Measurements from ENCODE around the gene RPS19. TPM values are rescaled to one million over a fixed set of nuclear protein-coding genes. Genes with fewer than 3 reads are reported as not detected.

Gene RPS19
- total RNA-seq, 4 donors from 2014 or later = 595 to 1,336 (median 1,016) TPM

DNA sequence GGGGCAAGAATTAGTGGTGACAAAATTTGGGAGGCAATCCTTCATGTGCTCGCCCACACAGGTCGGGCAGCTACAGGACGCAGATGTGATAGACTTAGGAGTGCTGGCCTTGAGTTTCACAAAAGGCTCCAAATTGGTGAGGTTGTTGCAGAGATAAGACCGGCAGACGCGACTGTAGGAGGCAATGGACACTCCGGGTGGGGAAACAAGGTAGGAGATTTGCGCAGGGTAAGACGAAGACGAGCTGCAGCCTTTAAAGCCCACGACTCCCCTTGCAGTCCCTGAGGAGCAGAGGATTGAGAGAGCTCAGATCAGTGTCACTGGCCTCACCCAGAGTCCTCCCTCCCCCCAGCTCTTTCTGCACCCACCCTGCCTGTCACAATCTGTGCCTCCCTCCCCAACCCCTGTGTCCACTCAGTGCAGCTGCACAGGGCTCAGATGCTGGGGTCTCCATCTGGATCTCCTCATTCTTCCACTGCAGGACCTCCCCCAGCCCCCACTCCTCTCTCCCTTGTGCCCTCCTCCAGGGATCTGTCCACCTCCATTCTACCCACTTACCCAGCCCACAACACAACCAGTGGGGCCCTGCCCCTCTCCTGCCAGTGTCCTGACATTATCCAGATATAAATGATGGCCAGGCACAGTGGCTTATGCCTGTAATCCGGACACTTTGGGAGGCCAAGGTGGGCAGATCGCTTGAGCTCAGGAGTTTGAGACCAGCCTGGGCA is 21.9 kb upstream of the RPS19 start:
- TF ChIP-seq EP300 (IDR thresholded peaks at IDR 0.05; ENCODE audit: low read depth) = no peak
- TF ChIP-seq CTCF (IDR thresholded peaks at IDR 0.05) = no peak
- no peak for TF ChIP-seq POLR2AphosphoS5 (IDR thresholded peaks at IDR 0.05)
- TF ChIP-seq POLR2A (IDR thresholded peaks at IDR 0.05) = no peak
- intact Hi-C loops (cut with DNase I; ENCODE audit: low total_unique reads) = no loop called here
- Histone ChIP-seq H3K4me1 (no peaks in the 10 kb centered on the region), H3K4me3 (no peak overlapping the region), H3K27me3 (peaks cover 51% of the 10 kb centered on the region), H3K27ac (no peak overlapping the region), H3K9me3 (no peaks in the 10 kb centered on the region), H3K36me3 (no peaks in the 10 kb centered on the region)
- in situ Hi-C loops (cut with MboI; ENCODE audit: low pct_ligation_motif_present in 1 of 4, low pct_unique_long_range_greater_than_20kb in 1 of 4, low sequenced_read_pairs in 3 of 4) = loop anchor here in 1 of 4 donors (25.0 kb wide), 1 partner anchor 351 kb away; no protein-coding TSS in a partner anchor
- WGBS, 2 donors (ENCODE audit: low coverage in 1 of 2) = 67 to 73% methylated on average over 12 to 13 of the region's 13 CpGs
- no peak for DNase-seq

DNA sequence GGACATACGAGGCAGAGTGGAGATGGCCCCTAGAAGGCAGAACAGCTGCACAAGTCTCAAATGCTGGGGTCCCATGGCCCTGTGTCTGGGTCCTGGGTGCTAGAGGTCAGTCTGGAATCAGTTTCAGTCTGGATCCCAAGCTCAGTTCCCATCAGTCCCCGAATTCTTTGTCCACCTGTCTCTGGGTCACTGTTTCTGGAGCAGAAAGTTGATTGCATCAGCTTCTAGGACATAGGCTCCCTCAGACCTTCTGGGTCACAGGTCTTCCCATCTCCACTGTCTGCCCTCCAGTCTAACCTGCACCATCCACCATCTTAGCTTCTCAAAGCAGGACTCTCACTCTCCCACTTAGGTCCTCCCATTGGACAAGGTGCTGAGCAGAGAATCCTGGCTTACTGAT is 20.8 kb upstream of the RPS19 start:
- TF ChIP-seq POLR2AphosphoS5 (IDR thresholded peaks at IDR 0.05) (no peak), EP300 (IDR thresholded peaks at IDR 0.05; ENCODE audit: low read depth) (no peak), CTCF (IDR thresholded peaks at IDR 0.05) (no peak), POLR2A (IDR thresholded peaks at IDR 0.05) (no peak)
- Histone ChIP-seq H3K4me3 (no peak overlapping the region), H3K4me1 (no peaks in the 10 kb centered on the region), H3K27me3 (peaks cover 51% of the 10 kb centered on the region), H3K36me3 (no peaks in the 10 kb centered on the region), H3K9me3 (no peaks in the 10 kb centered on the region), H3K27ac (no peak overlapping the region)
- intact Hi-C loops (cut with DNase I; ENCODE audit: low total_unique reads) (no loop called here), in situ Hi-C loops (cut with MboI; ENCODE audit: low pct_ligation_motif_present in 1 of 4, low pct_unique_long_range_greater_than_20kb in 1 of 4, low sequenced_read_pairs in 3 of 4) (loop anchor here in 1 of 4 donors (25.0 kb wide), 1 partner anchor 352 kb away; no protein-coding TSS in a partner anchor)
- WGBS, 2 donors (ENCODE audit: low coverage in 1 of 2) = 60 to 69% methylated on average over 1 of the region's 2 CpGs
- DNase-seq = no peak

GRCh38 chr19:41843371-41843770 is 16.7 kb upstream of the RPS19 start:
- Histone ChIP-seq H3K27me3 (peaks cover 30% of the 10 kb centered on the region), H3K4me3 (no peak overlapping the region), H3K9me3 (no peaks in the 10 kb centered on the region), H3K27ac (no peak overlapping the region), H3K36me3 (no peaks in the 10 kb centered on the region), H3K4me1 (no peaks in the 10 kb centered on the region)
- TF ChIP-seq EP300 (IDR thresholded peaks at IDR 0.05; ENCODE audit: low read depth) (no peak), POLR2AphosphoS5 (IDR thresholded peaks at IDR 0.05) (no peak), POLR2A (IDR thresholded peaks at IDR 0.05) (no peak), CTCF (IDR thresholded peaks at IDR 0.05) (no peak)
- no peak for DNase-seq
- intact Hi-C loops (cut with DNase I; ENCODE audit: low total_unique reads) = no loop called here
- in situ Hi-C loops (cut with MboI; ENCODE audit: low pct_ligation_motif_present in 1 of 4, low pct_unique_long_range_greater_than_20kb in 1 of 4, low sequenced_read_pairs in 3 of 4) = loop anchor here in 1 of 4 donors (25.0 kb wide), 1 partner anchor 356 kb away; no protein-coding TSS in a partner anchor
- 43 to 50% methylated on average over 2 to 7 of the region's 7 CpGs for WGBS, 2 donors (ENCODE audit: low coverage in 1 of 2)

DNA sequence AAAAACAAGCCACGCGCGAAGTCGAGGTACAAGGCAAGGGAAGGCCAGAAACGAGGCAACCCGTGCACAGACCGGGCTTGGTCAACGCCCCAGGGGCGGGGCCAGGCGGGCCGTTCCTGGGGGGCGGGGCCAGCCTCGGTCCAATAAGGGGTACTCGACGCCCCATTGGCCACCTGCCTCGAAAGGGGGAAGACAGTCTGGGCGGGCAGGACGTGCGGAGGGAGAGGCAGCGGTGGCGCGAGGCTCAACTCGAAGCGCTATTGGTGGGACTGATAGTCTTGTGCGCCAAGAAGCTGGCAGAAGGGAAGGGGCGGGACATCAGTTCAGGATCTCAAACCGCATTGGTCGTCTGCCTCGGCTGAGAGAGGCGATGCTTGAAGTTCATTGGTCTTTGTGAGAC is 15.5 kb upstream of the RPS19 start, which contains the start of gene LYPD4:
LYPD4 (minus strand) TSS at position 83 of the 400 bp plus-strand sequence. CDS start 5,398 bp downstream, outside the sequence.
- Histone ChIP-seq H3K9me3 (no peaks in the 10 kb centered on the region), H3K27ac (no peak within 1 kb of the TSS), H3K4me1 (no peaks in the 10 kb centered on the region), H3K27me3 (peaks cover 20% of the 10 kb centered on the region), H3K4me3 (no peak within 1 kb of the TSS), H3K36me3 (no peaks in the 10 kb centered on the region)
- 84% methylated on average over 30 of the region's 30 CpGs; no CpG with 5 or more reads in 1 of the 2 donors for WGBS, 2 donors (ENCODE audit: low coverage in 1 of 2)
- no peak for DNase-seq
- TF ChIP-seq CTCF (IDR thresholded peaks at IDR 0.05) (no peak), POLR2A (IDR thresholded peaks at IDR 0.05) (no peak), POLR2AphosphoS5 (IDR thresholded peaks at IDR 0.05) (no peak), EP300 (IDR thresholded peaks at IDR 0.05; ENCODE audit: low read depth) (no peak)
- intact Hi-C loops (cut with DNase I; ENCODE audit: low total_unique reads) (no loop called here), in situ Hi-C loops (cut with MboI; ENCODE audit: low pct_ligation_motif_present in 1 of 4, low pct_unique_long_range_greater_than_20kb in 1 of 4, low sequenced_read_pairs in 3 of 4) (loop anchor here in 1 of 4 donors (25.0 kb wide), 1 partner anchor 357 kb away; no protein-coding TSS in a partner anchor)
